Activated naive CD8-positive, alpha-beta T cell treated with anti-CD3 and anti-CD28 coated beads, Interleukin-2, amount 50 U/mL, for 24 hours (primary cell): ENCODE results near the gene TARDBP.
"Not testable (repeated sequence)": the region's sequence is repeated elsewhere in the genome, so short reads cannot be mapped to it uniquely, and the experiment has no call there.

Source experiments
- ATAC-seq: fragments of 150-1000 bp; cut with Tn5 transposase; one replicate; pipeline ENCODE4 v1.10.0; 2021
- DNase-seq: peaks from one replicate; pipeline ENCODE4 v3.0.0; 2021
- H3K27ac Mint-ChIP-seq: one replicate; pipeline ENCODE4 v1.8.0; 2021; ENCODE audit warnings: mild to moderate bottlenecking, mixed read lengths
- H3K27me3 Mint-ChIP-seq: one replicate; pipeline ENCODE4 v1.8.0; 2021; ENCODE audit warnings: mixed read lengths
- H3K36me3 Mint-ChIP-seq: one replicate; pipeline ENCODE4 v1.8.0; 2021; ENCODE audit warnings: low read depth, mixed read lengths
- H3K4me1 Mint-ChIP-seq: one replicate; pipeline ENCODE4 v1.8.0; 2021; ENCODE audit warnings: mixed read lengths
- H3K4me3 Mint-ChIP-seq: one replicate; pipeline ENCODE4 v1.8.0; 2021; ENCODE audit warnings: mild to moderate bottlenecking, moderate library complexity, mixed read lengths
- H3K9me3 Mint-ChIP-seq: one replicate; pipeline ENCODE4 v1.8.0; 2021; ENCODE audit warnings: mixed read lengths

TARDBP gene

GRCh38 chr1:10980841-10981727 is 31.4 kb upstream of the TARDBP start:
- DNase-seq, result no peak
- H3K9me3 Mint-ChIP-seq, result no peaks in the 10 kb centered on the region
- H3K27ac Mint-ChIP-seq, result no peak overlapping the region
- H3K36me3 Mint-ChIP-seq, result no peaks in the 10 kb centered on the region
- H3K4me1 Mint-ChIP-seq, result peaks cover 7% of the 10 kb centered on the region
- no peak overlapping the region for H3K4me3 Mint-ChIP-seq
- no peak for ATAC-seq
- H3K27me3 Mint-ChIP-seq, result peaks cover 35% of the 10 kb centered on the region

- Mint-ChIP-seq H3K36me3 (no peaks in the 10 kb centered on the region), H3K27ac (no peak overlapping the region), H3K4me1 (peaks cover 10% of the 10 kb centered on the region), H3K9me3 (no peaks in the 10 kb centered on the region), H3K27me3 (peaks cover 8% of the 10 kb centered on the region), H3K4me3 (no peak overlapping the region)
- DNase-seq, result no peak
- ATAC-seq, result no peak
Measured at GRCh38 chr1:10986525-10986890, 25.9 kb upstream of the TARDBP start.

GRCh38 chr1:10987840-10988417 is 24.5 kb upstream of the TARDBP start:
- H3K27ac Mint-ChIP-seq, result no peak overlapping the region
- ATAC-seq, result no peak

GRCh38 chr1:10989095-10989494 is 23.4 kb upstream of the TARDBP start:
- Mint-ChIP-seq H3K27me3 (peaks cover 5% of the 10 kb centered on the region), H3K4me1 (peaks cover 10% of the 10 kb centered on the region), H3K27ac (no peak overlapping the region), H3K9me3 (no peaks in the 10 kb centered on the region), H3K36me3 (no peaks in the 10 kb centered on the region), H3K4me3 (no peak overlapping the region)
- DNase-seq, result no peak
- ATAC-seq, result no peak

More at GRCh38 chr1:10987840-10988417, 24.5 kb upstream of the TARDBP start:
- no peaks in the 10 kb centered on the region for H3K36me3 Mint-ChIP-seq
- DNase-seq, result no peak
- peaks cover 5% of the 10 kb centered on the region for H3K27me3 Mint-ChIP-seq
- H3K4me1 Mint-ChIP-seq, result peaks cover 10% of the 10 kb centered on the region
- no peaks in the 10 kb centered on the region for H3K9me3 Mint-ChIP-seq
- no peak overlapping the region for H3K4me3 Mint-ChIP-seq

GRCh38 chr1:10989920-10990516 is 22.4 kb upstream of the TARDBP start:
- H3K27ac Mint-ChIP-seq, DNase-seq, H3K36me3 Mint-ChIP-seq, H3K27me3 Mint-ChIP-seq, ATAC-seq, H3K9me3 Mint-ChIP-seq, H3K4me3 Mint-ChIP-seq, H3K4me1 Mint-ChIP-seq: not testable (repeated sequence)

- H3K4me3 Mint-ChIP-seq, result no peak overlapping the region
- H3K27me3 Mint-ChIP-seq, result peaks cover 5% of the 10 kb centered on the region
- no peak overlapping the region for H3K27ac Mint-ChIP-seq
- peaks cover 5% of the 10 kb centered on the region for H3K4me1 Mint-ChIP-seq
- ATAC-seq (no peak), DNase-seq (no peak)
- H3K9me3 Mint-ChIP-seq, result no peaks in the 10 kb centered on the region
- no peaks in the 10 kb centered on the region for H3K36me3 Mint-ChIP-seq
Measured at GRCh38 chr1:10990828-10991227, 21.6 kb upstream of the TARDBP start.

- H3K27ac Mint-ChIP-seq, ATAC-seq, H3K9me3 Mint-ChIP-seq, H3K36me3 Mint-ChIP-seq, H3K4me3 Mint-ChIP-seq, H3K4me1 Mint-ChIP-seq, DNase-seq, H3K27me3 Mint-ChIP-seq: not testable (repeated sequence)
Measured at GRCh38 chr1:10992004-10992403, 20.4 kb upstream of the TARDBP start.

- Mint-ChIP-seq H3K9me3 (no peaks in the 10 kb centered on the region), H3K4me1 (no peaks in the 10 kb centered on the region), H3K36me3 (no peaks in the 10 kb centered on the region), H3K27ac (no peak overlapping the region), H3K27me3 (no peaks in the 10 kb centered on the region), H3K4me3 (no peak overlapping the region)
- no peak for ATAC-seq
- no peak for DNase-seq
Measured at GRCh38 chr1:10992864-10993263, 19.6 kb upstream of the TARDBP start.

- Mint-ChIP-seq H3K9me3 (peaks cover 10% of the 10 kb centered on the region), H3K36me3 (no peaks in the 10 kb centered on the region), H3K4me3 (no peak overlapping the region), H3K4me1 (no peaks in the 10 kb centered on the region), H3K27ac (no peak overlapping the region), H3K27me3 (no peaks in the 10 kb centered on the region)
- no peak for ATAC-seq
- DNase-seq, result no peak
Measured at GRCh38 chr1:10996100-10996499, 16.4 kb upstream of the TARDBP start.

- H3K27me3 Mint-ChIP-seq, result no peaks in the 10 kb centered on the region
- ATAC-seq, result no peak
- no peaks in the 10 kb centered on the region for H3K4me1 Mint-ChIP-seq
- no peak for DNase-seq
- H3K27ac Mint-ChIP-seq, result no peak overlapping the region
- peaks cover 10% of the 10 kb centered on the region for H3K9me3 Mint-ChIP-seq
- no peak overlapping the region for H3K4me3 Mint-ChIP-seq
- H3K36me3 Mint-ChIP-seq, result no peaks in the 10 kb centered on the region
Measured at GRCh38 chr1:11000526-11000925, 11.9 kb upstream of the TARDBP start.

GRCh38 chr1:11013160-11013531 is 692 bp downstream of the TARDBP start:
- H3K27me3 Mint-ChIP-seq, result no peaks in the 10 kb centered on the region
- ATAC-seq (peak; percentile 7), DNase-seq (no peak)
- peaks cover 32% of the 10 kb centered on the region for H3K4me1 Mint-ChIP-seq
- H3K4me3 Mint-ChIP-seq, result peak overlapping the region; percentile 91
- no peaks in the 10 kb centered on the region for H3K9me3 Mint-ChIP-seq
- H3K36me3 Mint-ChIP-seq, result peaks cover 37% of the 10 kb centered on the region
- peak overlapping the region; percentile 89 for H3K27ac Mint-ChIP-seq

- not testable (repeated sequence) for ATAC-seq, DNase-seq, H3K27me3 Mint-ChIP-seq, H3K9me3 Mint-ChIP-seq, H3K4me3 Mint-ChIP-seq, H3K27ac Mint-ChIP-seq
- peaks cover 32% of the 10 kb centered on the region for H3K4me1 Mint-ChIP-seq
- H3K36me3 Mint-ChIP-seq, result peaks cover 79% of the 10 kb centered on the region
Measured at GRCh38 chr1:11019358-11019757, 6.9 kb downstream of the TARDBP start.

GRCh38 chr1:11019971-11020370 is 7.5 kb downstream of the TARDBP start:
- no peaks in the 10 kb centered on the region for H3K27me3 Mint-ChIP-seq
- no peak for ATAC-seq
- H3K9me3 Mint-ChIP-seq, result no peaks in the 10 kb centered on the region
- H3K27ac Mint-ChIP-seq, result no peak overlapping the region
- no peak overlapping the region for H3K4me3 Mint-ChIP-seq
- H3K4me1 Mint-ChIP-seq, result peaks cover 29% of the 10 kb centered on the region
- DNase-seq, result no peak
- H3K36me3 Mint-ChIP-seq, result peaks cover 79% of the 10 kb centered on the region

GRCh38 chr1:11023201-11023600 is 10.7 kb downstream of the TARDBP start:
- H3K9me3 Mint-ChIP-seq, result no peaks in the 10 kb centered on the region
- no peaks in the 10 kb centered on the region for H3K27me3 Mint-ChIP-seq
- H3K4me1 Mint-ChIP-seq, result peaks cover 22% of the 10 kb centered on the region
- DNase-seq (no peak), ATAC-seq (no peak)
- peak overlapping the region; percentile 7 for H3K27ac Mint-ChIP-seq
- no peak overlapping the region for H3K4me3 Mint-ChIP-seq
- H3K36me3 Mint-ChIP-seq, result peaks cover 84% of the 10 kb centered on the region
